Nephron (organoid): ENCODE measurements around the gene HIPK3.
A peak's percentile ranks its signal among the peaks of the same experiment; 100 is the strongest.
"Not testable (repeated sequence)": the region's sequence is repeated elsewhere in the genome, so short reads cannot be mapped to it uniquely, and the experiment has no call there.

Experiments used
- H3K27ac Mint-ChIP-seq, 3 experiments: 2 replicates each; pipeline ENCODE4 v1.8.0; 2020; ENCODE audit warnings: mixed read lengths in 3 of 3, mild to moderate bottlenecking in 2 of 3, moderate library complexity in 1 of 3
- H3K27me3 Mint-ChIP-seq: 2 replicates; pipeline ENCODE4 v1.8.0; 2021; ENCODE audit warnings: low read depth, mild to moderate bottlenecking, moderate library complexity, mixed read lengths
- H3K36me3 Mint-ChIP-seq: 2 replicates; pipeline ENCODE4 v1.8.0; 2020; ENCODE audit warnings: low read depth, mixed read lengths
- H3K4me1 Mint-ChIP-seq: 2 replicates; pipeline ENCODE4 v1.8.0; 2020; ENCODE audit warnings: mixed read lengths
- H3K4me3 Mint-ChIP-seq, 3 experiments: 2 replicates each; pipeline ENCODE4 v1.8.0; 2020; ENCODE audit warnings: mild to moderate bottlenecking in 3 of 3, mixed read lengths in 3 of 3, moderate library complexity in 2 of 3
- H3K9me3 Mint-ChIP-seq: 2 replicates; pipeline ENCODE4 v1.8.0; 2020; ENCODE audit warnings: mixed read lengths
- TF ChIP-seq, protein P1 (sequence below), 3 experiments: fragments of 200-600 bp; sonication (generic); IDR thresholded peaks; one replicate each; pipeline ENCODE4 v1.5.0; 2021; ENCODE audit warnings: antibody characterized with exemption in 3 of 3; ENCODE audit not compliant: unreplicated experiment in 3 of 3

The HIPK3 gene

DNA sequence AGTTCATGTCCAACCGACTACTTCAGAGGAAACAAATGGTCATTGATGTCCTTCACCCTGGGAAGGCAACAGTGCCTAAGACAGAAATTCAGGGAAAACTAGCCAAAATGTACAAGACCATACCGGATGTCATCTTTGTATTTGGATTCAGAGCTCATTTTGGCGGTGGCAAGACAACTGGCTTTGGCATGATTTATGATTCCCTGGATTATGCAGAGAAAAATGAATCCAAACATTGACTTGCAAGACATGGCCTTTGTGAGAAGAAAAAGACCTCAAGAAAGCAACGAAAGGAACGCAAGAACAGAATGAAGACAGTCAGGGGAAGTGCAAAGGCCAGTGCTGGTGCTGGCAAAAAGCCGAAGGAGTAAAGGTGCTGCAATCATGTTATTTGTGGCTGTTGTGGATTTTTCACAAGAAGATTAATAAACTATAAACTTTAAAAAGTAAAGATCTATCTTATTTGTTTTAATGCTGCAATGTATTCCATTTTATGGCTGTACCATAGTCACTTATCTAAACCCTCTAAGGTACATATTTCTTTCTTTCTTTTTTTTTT, 20.1 kb upstream of the HIPK3 start:
- H3K4me3 Mint-ChIP-seq = no peak overlapping the region
- H3K27ac Mint-ChIP-seq = no peak overlapping the region
- no peaks in the 10 kb centered on the region for H3K9me3 Mint-ChIP-seq
- H3K4me1 Mint-ChIP-seq = peaks cover 12% of the 10 kb centered on the region
- TF ChIP-seq, protein P1, sequence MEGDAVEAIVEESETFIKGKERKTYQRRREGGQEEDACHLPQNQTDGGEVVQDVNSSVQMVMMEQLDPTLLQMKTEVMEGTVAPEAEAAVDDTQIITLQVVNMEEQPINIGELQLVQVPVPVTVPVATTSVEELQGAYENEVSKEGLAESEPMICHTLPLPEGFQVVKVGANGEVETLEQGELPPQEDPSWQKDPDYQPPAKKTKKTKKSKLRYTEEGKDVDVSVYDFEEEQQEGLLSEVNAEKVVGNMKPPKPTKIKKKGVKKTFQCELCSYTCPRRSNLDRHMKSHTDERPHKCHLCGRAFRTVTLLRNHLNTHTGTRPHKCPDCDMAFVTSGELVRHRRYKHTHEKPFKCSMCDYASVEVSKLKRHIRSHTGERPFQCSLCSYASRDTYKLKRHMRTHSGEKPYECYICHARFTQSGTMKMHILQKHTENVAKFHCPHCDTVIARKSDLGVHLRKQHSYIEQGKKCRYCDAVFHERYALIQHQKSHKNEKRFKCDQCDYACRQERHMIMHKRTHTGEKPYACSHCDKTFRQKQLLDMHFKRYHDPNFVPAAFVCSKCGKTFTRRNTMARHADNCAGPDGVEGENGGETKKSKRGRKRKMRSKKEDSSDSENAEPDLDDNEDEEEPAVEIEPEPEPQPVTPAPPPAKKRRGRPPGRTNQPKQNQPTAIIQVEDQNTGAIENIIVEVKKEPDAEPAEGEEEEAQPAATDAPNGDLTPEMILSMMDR (IDR thresholded peaks at IDR 0.05; ENCODE audit: unreplicated experiment in 3 of 3) = no peak
- no peaks in the 10 kb centered on the region for H3K27me3 Mint-ChIP-seq
- H3K36me3 Mint-ChIP-seq = no peaks in the 10 kb centered on the region

DNA sequence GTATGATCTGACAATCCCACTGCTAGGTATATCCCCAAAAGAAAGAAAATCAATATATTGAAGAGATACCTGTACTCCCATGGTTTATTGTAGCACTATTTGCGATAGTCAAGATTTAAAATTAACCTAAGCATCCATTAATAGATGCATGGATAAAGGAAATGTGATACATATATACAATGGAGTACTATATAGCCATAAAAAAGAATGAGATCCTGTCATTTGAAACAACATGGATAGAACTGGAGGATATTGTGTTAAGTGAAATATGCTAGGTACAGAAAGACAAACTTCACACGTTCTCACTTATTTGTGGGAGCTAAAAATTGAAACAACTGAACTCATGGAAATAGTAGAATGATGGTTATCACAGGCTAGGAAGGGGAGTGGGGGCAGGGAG, 14.6 kb upstream of the HIPK3 start:
- peaks cover 4% of the 10 kb centered on the region for H3K36me3 Mint-ChIP-seq
- H3K9me3 Mint-ChIP-seq = peaks cover 5% of the 10 kb centered on the region
- TF ChIP-seq, protein P1 (IDR thresholded peaks at IDR 0.05; ENCODE audit: unreplicated experiment in 3 of 3) = no peak
- no peaks in the 10 kb centered on the region for H3K4me1 Mint-ChIP-seq
- no peaks in the 10 kb centered on the region for H3K27me3 Mint-ChIP-seq
- H3K4me3 Mint-ChIP-seq = no peak overlapping the region
- H3K27ac Mint-ChIP-seq = no peak overlapping the region

DNA sequence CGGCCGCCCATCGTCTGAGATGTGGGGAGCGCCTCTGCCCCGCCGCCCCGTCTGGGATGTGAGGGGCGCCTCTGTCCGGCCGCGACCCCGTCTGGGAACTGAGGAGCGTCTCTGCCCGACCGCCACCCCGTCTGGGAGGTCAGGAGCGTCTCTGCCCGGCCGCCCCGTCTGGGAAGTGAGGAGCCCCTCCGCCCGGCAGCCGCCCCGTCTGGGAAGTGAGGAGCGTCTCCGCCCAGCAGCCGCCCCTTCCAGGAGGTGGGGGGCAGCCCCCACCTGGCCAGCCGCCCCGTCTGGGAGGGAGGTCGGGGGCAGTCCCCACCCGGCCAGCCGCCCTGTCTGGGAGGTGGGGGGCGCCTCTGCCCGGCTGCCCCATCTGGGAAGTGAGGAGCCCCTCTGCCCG, 13.5 kb upstream of the HIPK3 start:
- H3K27me3 Mint-ChIP-seq, H3K4me3 Mint-ChIP-seq, H3K4me1 Mint-ChIP-seq, H3K36me3 Mint-ChIP-seq, H3K9me3 Mint-ChIP-seq, H3K27ac Mint-ChIP-seq: not testable (repeated sequence)

DNA sequence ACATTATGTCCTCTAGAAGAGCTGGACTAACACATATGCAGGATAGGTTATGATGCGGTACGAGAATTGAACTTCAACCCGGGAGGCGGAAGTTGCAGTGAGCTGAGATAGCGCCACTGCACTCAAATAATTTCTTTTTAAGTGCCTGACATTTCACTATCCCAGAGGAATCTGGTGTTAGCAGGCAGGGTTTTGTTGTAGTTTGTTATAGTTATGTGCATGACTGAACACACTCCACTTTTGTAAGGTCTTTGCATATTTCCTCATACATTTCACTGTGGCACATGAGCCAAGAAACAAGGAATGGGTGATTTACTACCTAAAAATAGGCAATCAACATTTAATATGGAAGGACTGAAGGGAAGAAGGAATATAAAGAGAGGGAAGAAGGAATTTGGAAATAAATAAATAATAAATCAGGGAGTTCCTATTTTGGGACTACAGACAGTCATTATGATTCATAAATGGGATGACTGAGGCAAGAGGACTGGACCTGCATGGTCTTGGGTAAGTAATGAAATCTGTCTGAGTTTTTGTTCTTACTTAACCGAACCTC, 8.7 kb upstream of the HIPK3 start:
- Mint-ChIP-seq H3K4me3 (no peak overlapping the region), H3K9me3 (no peaks in the 10 kb centered on the region), H3K36me3 (no peaks in the 10 kb centered on the region), H3K27ac (peak overlapping the region; percentile 67 to 85 (median 82)), H3K27me3 (no peaks in the 10 kb centered on the region), H3K4me1 (peaks cover 14% of the 10 kb centered on the region)
- TF ChIP-seq, protein P1 (IDR thresholded peaks at IDR 0.05; ENCODE audit: unreplicated experiment in 3 of 3) = no peak

DNA sequence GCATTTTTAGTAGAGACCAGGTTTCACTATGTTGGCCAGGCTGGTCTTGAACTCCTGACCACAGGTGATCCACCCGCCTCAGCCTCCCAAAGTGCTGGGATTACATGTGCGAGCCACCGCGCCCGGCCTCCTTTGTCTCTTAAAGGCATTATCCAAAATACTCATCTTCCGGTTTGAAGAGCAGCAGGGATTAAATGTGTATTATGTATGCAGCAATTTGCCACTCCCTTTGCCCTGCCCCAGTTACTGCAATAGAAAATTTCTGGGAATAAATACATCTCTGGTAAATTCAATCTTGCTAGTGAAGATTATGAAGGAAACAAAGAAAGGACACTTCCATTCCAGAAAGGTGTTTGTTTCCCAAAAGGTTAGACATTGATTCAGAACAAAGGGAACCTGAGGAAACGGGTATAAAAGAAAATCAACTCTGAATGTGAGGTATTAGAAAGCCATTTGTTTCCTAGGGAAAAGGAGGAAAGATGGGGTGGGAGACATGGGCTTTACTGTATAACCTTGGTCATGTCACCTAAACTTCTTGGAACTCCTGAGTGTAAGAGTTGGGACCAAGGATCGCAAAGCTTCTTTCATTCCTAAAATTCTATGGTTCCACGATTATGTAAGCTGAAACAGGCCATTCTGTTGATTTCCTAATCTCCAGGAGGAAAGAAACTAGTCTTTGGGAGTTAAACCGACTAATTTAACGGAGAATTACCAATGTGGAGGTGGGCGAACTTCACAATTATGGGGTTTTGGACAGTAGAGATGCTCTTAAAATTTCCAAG, 959 bp upstream of the HIPK3 start:
- no peaks in the 10 kb centered on the region for H3K36me3 Mint-ChIP-seq
- peaks cover 26% of the 10 kb centered on the region for H3K4me1 Mint-ChIP-seq
- TF ChIP-seq, protein P1 (IDR thresholded peaks at IDR 0.05; ENCODE audit: unreplicated experiment in 3 of 3) = no peak
- peak overlapping the region; percentile 98 to 99 (median 99) for H3K27ac Mint-ChIP-seq
- peaks cover 4% of the 10 kb centered on the region for H3K27me3 Mint-ChIP-seq
- H3K9me3 Mint-ChIP-seq = no peaks in the 10 kb centered on the region
- peak overlapping the region; percentile 95 to 99 (median 97) for H3K4me3 Mint-ChIP-seq

DNA sequence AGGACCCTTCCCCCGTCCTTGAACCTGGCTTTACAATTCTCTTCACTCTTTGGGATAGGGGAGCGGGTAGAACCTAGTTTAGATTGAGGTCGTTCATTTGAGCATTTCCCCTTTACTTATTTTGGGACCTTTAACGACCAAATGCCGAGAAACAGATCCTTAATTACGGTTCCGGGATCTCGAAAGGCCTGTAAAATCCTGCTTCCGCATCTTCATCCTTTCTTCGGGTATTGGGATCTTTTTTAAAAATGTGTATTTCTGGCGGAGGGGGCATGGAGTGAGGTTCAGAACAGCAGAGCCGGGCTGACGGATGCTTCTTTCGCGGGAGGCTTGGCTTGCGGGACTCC, 395 bp upstream of the HIPK3 start:
- peak overlapping the region; percentile 95 to 99 (median 97) for H3K4me3 Mint-ChIP-seq
- H3K36me3 Mint-ChIP-seq = no peaks in the 10 kb centered on the region
- H3K27me3 Mint-ChIP-seq = peaks cover 4% of the 10 kb centered on the region
- TF ChIP-seq, protein P1 (IDR thresholded peaks at IDR 0.05; ENCODE audit: unreplicated experiment in 3 of 3) = no peak
- H3K27ac Mint-ChIP-seq = peak overlapping the region; percentile 98 to 99 (median 99)
- H3K9me3 Mint-ChIP-seq = no peaks in the 10 kb centered on the region
- peaks cover 31% of the 10 kb centered on the region for H3K4me1 Mint-ChIP-seq
